RWPE1 (cell line): ENCODE data around the gene NMNAT2.

Experiments
- CTCF ChIA-PET: fragments of 350-600 bp; sonication (Branson Sonifier 250); formaldehyde crosslinking; extraction: SDS; loops from one replicate; lab custom pipeline; 2021; lab: Yijun Ruan, JAX
- POLR2A ChIA-PET: fragments of 400-600 bp; formaldehyde crosslinking; extraction: SDS; loops from one replicate; lab custom pipeline; 2020; ENCODE audit warnings: antibody characterized with exemption; ENCODE audit not compliant: low non-redundant PET; lab: Yijun Ruan, JAX
- DNase-seq: peaks from one replicate; pipeline ENCODE4 v3.0.0; 2012; ENCODE audit warnings: low spot score
- H3K27ac ChIP-seq: fragments of 450-650 bp; 2 replicates; pipeline ENCODE4 v1.5.1; 2017
- CTCF ChIP-seq: fragments of 450-650 bp; conservative IDR thresholded peaks from 2 replicates; pipeline ENCODE4 v1.5.1; 2017; ENCODE audit warnings: low read depth, mild to moderate bottlenecking

The NMNAT2 gene

GRCh38 chr1:183310753-183311479, 107.3 kb downstream of the NMNAT2 start:
- ChIA-PET POLR2A (no interaction called here), CTCF (interaction anchor here (0.6 kb wide), 1 partner anchor 348 kb away, joined by 3 read pairs; no protein-coding TSS in a partner anchor)
- no peak for DNase-seq
- no peak overlapping the region for H3K27ac ChIP-seq
- no peak for TF ChIP-seq CTCF

GRCh38 chr1:183308719-183309118, 109.5 kb downstream of the NMNAT2 start:
- no peak for DNase-seq
- no peak overlapping the region for H3K27ac ChIP-seq
- TF ChIP-seq CTCF: no peak
- ChIA-PET POLR2A (no interaction called here), CTCF (no interaction called here)

GRCh38 chr1:183306317-183307042, 111.7 kb downstream of the NMNAT2 start:
- ChIA-PET CTCF (interaction anchor here (0.7 to 1.7 kb wide), 4 partner anchors 12 to 25 kb away, joined by 3 to 9 read pairs (median 8); no protein-coding TSS in a partner anchor), POLR2A (no interaction called here)
- DNase-seq: peak; percentile 21
- no peak overlapping the region for H3K27ac ChIP-seq
- TF ChIP-seq CTCF: 0 out of 2 replicates have a peak, but pooled peaks have one; percentile 8

GRCh38 chr1:183304440-183305107, 113.6 kb downstream of the NMNAT2 start:
- no peak for DNase-seq
- CTCF ChIA-PET: interaction anchor here (0.6 to 1.0 kb wide), 3 partner anchors 14 to 170 kb away, joined by 4 to 5 read pairs (median 4); no protein-coding TSS in a partner anchor
- no peak for TF ChIP-seq CTCF
- POLR2A ChIA-PET: no interaction called here
- no peak overlapping the region for H3K27ac ChIP-seq

GRCh38 chr1:183303901-183304300, 114.3 kb downstream of the NMNAT2 start:
- no peak overlapping the region for H3K27ac ChIP-seq
- CTCF ChIA-PET: interaction anchor here (1.0 kb wide), 1 partner anchor 15 kb away, joined by 4 read pairs; no protein-coding TSS in a partner anchor
- no peak for TF ChIP-seq CTCF
- DNase-seq: no peak
- POLR2A ChIA-PET: no interaction called here

- ChIA-PET POLR2A (no interaction called here), CTCF (no interaction called here)
- DNase-seq: no peak
- no peak for TF ChIP-seq CTCF
- no peak overlapping the region for H3K27ac ChIP-seq
Measured at GRCh38 chr1:183303323-183303645, 114.9 kb downstream of the NMNAT2 start.
